ENCODE results near the gene CXorf49B.

The CXorf49B gene

DNA sequence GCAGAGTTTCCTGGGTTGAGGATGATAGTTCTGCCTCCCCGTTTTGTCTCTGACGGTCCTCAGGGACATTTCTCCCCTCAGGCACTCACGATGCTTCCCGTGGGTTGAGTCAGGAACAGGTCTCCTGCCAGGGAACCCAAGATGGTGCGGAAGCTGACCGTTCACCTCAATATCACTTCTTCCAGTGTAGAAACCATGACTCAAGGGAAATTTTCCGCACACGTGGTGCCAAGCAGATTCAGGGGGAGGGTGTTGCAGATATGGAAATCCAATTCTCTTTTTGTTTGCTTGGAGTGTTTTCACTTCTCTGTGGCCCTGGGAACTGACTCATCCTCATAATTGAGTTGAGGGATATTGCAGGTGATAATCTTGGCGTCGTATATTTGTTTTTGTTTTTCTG lies 46.7 kb downstream of the CXorf49B start:
- TF ChIP-seq, protein P1, sequence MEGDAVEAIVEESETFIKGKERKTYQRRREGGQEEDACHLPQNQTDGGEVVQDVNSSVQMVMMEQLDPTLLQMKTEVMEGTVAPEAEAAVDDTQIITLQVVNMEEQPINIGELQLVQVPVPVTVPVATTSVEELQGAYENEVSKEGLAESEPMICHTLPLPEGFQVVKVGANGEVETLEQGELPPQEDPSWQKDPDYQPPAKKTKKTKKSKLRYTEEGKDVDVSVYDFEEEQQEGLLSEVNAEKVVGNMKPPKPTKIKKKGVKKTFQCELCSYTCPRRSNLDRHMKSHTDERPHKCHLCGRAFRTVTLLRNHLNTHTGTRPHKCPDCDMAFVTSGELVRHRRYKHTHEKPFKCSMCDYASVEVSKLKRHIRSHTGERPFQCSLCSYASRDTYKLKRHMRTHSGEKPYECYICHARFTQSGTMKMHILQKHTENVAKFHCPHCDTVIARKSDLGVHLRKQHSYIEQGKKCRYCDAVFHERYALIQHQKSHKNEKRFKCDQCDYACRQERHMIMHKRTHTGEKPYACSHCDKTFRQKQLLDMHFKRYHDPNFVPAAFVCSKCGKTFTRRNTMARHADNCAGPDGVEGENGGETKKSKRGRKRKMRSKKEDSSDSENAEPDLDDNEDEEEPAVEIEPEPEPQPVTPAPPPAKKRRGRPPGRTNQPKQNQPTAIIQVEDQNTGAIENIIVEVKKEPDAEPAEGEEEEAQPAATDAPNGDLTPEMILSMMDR (IDR thresholded peaks at IDR 0.05; ENCODE audit: low read depth, low read length), result no peak
- DNase-seq (ENCODE audit: extremely low read depth, low read depth), result no peak

DNA sequence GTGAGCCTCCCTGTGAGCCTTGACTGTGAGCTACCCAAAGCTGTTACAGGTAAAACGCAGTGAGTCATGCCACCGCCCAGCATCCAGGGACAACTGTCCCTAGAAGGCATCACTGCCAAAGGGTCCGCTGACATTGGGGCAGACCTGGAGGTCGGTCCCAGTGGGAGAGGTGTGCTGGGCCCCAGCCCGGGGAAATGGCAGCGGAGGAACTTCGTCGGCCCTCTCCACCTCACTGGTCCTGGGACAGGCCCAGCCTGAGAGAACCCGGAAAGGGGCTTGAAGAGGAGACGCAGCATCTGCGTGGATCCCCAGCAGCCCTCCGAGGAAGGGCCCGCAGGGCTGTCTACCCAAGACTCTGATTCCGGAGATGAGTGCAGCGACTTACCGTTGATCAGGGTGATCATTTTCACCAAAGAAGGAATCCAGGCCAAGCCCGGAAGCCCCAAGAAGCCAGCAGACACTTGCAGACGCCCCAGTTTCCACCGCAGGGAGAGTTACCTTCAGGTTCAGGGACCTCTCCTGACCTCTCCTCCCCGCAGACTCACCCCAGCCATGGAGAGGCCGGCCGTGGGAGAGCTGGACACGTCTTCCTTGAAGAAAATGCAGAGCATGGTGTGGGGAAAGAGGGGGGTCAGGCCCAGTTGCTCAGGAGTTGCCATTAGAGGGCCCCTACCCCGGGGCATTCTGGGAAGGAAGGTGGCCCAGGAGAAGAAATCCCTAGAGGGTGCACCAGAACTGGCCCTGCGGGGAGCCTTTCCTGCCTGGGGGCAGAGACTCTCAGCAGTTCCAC lies 51.2 kb downstream of the CXorf49B start:
- DNase-seq (ENCODE audit: extremely low read depth, low read depth), result no peak
- TF ChIP-seq, protein P1 (IDR thresholded peaks at IDR 0.05; ENCODE audit: low read depth, low read length), result no peak

DNA sequence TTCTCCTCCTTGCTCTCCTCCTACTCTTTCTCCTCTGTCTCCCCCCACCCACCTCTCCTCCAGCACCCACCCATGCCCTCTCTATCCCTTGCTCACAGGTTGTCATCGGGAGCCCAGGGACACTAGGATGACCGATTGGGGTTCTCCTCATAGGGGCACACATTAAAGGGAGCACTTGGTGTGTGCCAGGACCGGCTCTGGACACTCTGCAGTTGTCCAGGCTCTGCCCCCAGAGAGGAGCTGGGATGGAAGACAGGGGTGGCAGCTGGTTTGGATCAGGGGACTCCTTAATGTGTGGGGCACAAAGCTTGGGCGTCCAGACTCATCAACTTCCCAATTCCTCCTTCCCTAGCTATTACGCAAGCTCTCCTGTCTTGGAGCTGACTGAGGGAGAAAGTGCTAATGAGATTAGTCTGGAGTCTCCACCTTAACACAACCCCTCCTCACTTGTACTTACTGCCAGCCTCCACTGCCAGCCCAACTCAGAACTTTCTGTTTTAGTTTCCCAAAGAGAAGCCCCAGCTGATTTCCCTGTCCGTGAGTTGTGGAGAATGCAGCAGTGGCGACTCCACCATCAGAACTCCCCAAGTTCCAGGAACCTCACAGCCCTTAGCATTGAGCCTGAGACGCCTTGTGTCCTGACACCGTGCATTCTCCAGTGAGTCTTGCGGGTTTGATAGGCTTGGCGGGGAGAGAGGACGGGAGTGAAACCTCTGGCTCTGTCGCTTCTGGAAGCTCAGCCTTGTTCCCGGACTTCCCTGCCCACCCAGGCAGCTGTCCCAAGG lies 52.2 kb downstream of the CXorf49B start:
- no peak for DNase-seq (ENCODE audit: extremely low read depth, low read depth)
- TF ChIP-seq, protein P1 (IDR thresholded peaks at IDR 0.05; ENCODE audit: low read depth, low read length), result no peak

DNA sequence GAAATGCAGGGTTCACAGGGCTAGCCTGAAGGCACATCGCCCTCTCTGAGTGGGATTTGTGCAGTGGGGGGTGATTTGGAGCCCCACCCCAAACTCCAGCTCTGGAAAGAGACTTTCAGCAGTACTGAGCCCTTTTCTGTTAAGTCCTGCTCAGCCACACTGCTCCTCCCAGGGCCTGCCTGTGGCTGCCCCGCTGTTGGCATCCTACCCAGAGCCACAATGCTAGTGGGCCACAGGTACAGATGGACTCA lies 52.7 kb downstream of the CXorf49B start:
- DNase-seq (ENCODE audit: extremely low read depth, low read depth), result no peak

More for the DNA sequence above, 52.7 kb downstream of the CXorf49B start:
- TF ChIP-seq, protein P1 (IDR thresholded peaks at IDR 0.05; ENCODE audit: low read depth, low read length), result no peak

Data from AG09319 (cell line).